Mesenteric fat pad (tissue), 1 donor: ENCODE data around the gene FYCO1. TPM values are rescaled to one million over a fixed set of nuclear protein-coding genes. Genes with fewer than 3 reads are reported as not detected.

Experiments used
- DNase-seq: peaks from one replicate; pipeline ENCODE4 v3.0.0-alpha.2; 2020; ENCODE audit warnings: low spot score
- total RNA-seq: library from RNA; stranded (reverse); fragmentation: NEBNext Ultra II Directional; extraction: Animal tissue kit (Norgen Biotek cat#: 25700); gene quantifications from one replicate; pipeline ENCODE4 v1.2.1, GENCODE V29; 2021
- donor health status: DM: yes; HTN: yes; CAD: no.

FYCO1 gene
- total RNA-seq, 1 donor from 2014 or later, result 43.5 TPM

GRCh38 chr3:45965253-45965652, 30.4 kb downstream of the FYCO1 start:
- DNase-seq, result no peak

GRCh38 chr3:45964139-45964538, 31.5 kb downstream of the FYCO1 start:
- no peak for DNase-seq

- DNase-seq, result no peak
These were observed 33.6 kb downstream of the FYCO1 start for GRCh38 chr3:45962033-45962432.

GRCh38 chr3:45960289-45960688, 35.3 kb downstream of the FYCO1 start:
- peak; percentile 24 for DNase-seq

GRCh38 chr3:45959201-45959600, 36.4 kb downstream of the FYCO1 start:
- no peak for DNase-seq

- no peak for DNase-seq
These were observed 37.3 kb downstream of the FYCO1 start for GRCh38 chr3:45958321-45958791.

GRCh38 chr3:45957586-45957985, 38.0 kb downstream of the FYCO1 start:
- DNase-seq, result no peak

- peak; percentile 39 for DNase-seq
These were observed 39.9 kb downstream of the FYCO1 start for GRCh38 chr3:45955706-45956105.

- DNase-seq, result peak; percentile 51
These were observed 40.5 kb downstream of the FYCO1 start for GRCh38 chr3:45955017-45955647.

- DNase-seq, result peak; percentile 53
These were observed 41.3 kb downstream of the FYCO1 start for GRCh38 chr3:45954306-45954705.

GRCh38 chr3:45953536-45953935, 42.1 kb downstream of the FYCO1 start:
- DNase-seq, result no peak

- peak; percentile 22 for DNase-seq
These were observed 43.2 kb downstream of the FYCO1 start for GRCh38 chr3:45952456-45952855.

- no peak for DNase-seq
These were observed 43.7 kb downstream of the FYCO1 start for GRCh38 chr3:45951946-45952345.

GRCh38 chr3:45950686-45951600, 44.7 kb downstream of the FYCO1 start:
- peak; percentile 41 for DNase-seq

- DNase-seq, result peak; percentile 53
These were observed 45.5 kb downstream of the FYCO1 start for GRCh38 chr3:45950131-45950530.

- peak; percentile 51 for DNase-seq
These were observed 46.2 kb downstream of the FYCO1 start for GRCh38 chr3:45949432-45949831.

GRCh38 chr3:45948881-45949280, 46.7 kb downstream of the FYCO1 start:
- DNase-seq, result peak; percentile 41

GRCh38 chr3:45948311-45948781, 47.3 kb downstream of the FYCO1 start:
- no peak for DNase-seq

GRCh38 chr3:45947361-45947760, 48.3 kb downstream of the FYCO1 start:
- no peak for DNase-seq

- DNase-seq, result peak; percentile 41
These were observed 48.7 kb downstream of the FYCO1 start for GRCh38 chr3:45946875-45947274.

- no peak for DNase-seq
These were observed 49.3 kb downstream of the FYCO1 start for GRCh38 chr3:45946307-45946706.
